HG03521 (cell line): ENCODE data around the gene SLCO1B3.

Experiments used
- ATAC-seq: cut with Tn5 transposase; IDR thresholded peaks from one replicate; pipeline ENCODE4 v1.9.1; 2021; ENCODE audit warnings: mild to moderate bottlenecking, moderate library complexity; ENCODE audit not compliant: unreplicated experiment

The SLCO1B3 gene

DNA sequence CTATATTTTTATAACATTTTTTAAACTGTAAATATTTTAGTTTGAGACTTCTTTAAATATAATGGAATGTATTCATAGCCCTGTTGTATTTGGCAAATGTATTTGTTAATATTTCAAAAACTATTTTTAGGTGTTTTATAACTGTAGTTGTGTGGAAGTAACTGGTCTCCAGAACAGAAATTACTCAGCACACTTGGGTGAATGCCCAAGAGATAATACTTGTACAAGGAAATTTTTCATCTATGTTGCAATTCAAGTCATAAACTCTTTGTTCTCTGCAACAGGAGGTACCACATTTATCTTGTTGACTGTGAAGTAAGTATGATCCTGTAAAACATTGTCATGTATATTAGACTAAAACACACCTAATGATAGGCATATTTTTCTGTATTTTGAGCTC lies 72.8 kb downstream of the SLCO1B3 start:
- ATAC-seq = no peak

DNA sequence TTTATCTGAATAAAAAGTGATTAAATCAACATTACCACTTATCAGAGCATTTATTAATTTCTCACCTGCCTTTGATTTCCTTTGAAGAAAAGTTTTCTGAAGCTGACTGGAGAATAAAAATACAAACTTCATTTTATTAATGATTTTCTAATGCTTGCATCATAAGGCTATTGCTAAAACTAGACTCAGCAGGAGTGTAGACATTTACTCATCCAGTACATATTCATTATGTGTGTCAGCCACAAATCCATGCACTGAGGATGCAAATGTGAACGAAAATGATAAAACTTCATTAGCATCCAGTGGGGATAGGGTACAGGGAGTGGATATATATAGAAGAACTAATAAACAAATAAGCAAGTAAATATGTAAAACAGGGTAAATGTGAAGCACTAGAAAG lies 74.6 kb downstream of the SLCO1B3 start:
- ATAC-seq = no peak

DNA sequence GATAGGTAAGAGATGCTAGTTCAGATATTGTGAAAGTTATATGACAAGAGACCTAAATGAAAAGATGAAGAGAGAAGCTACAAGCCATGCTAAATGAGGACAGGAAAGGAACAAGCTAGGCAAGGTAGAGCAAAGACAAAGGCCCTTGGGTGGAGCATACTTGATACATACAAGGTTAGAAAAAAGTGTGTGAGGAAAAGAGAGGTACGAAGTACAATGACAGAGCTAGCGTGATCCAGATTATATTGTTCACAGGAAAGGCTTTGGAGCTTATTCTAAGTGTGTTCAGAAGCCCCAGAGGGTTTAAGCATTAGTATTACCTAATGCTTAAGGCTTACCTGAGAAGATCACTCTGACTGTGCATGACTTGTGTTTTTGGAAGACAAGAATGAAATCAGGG lies 75.0 kb downstream of the SLCO1B3 start:
- no peak for ATAC-seq

DNA sequence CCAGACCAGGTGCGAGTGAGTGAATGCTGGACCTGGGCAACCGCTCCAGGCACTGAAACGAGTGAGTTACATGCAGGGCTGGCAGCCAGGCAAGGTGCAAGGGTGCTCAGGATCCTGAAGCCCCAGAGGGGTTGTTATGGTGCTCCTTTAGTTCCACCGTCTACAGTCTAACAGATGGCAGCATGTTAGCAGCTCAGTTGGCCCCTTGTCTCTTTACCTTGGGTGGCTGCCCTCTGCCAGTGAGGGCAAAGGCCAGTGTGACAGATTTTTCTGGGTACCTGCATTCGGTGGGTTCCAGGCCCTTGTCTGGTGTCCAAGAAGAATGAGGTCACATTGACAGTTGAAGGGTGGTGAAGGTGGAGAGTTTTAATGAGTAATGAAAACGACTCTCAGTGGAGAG lies 106.8 kb downstream of the SLCO1B3 start:
- ATAC-seq = no peak

DNA sequence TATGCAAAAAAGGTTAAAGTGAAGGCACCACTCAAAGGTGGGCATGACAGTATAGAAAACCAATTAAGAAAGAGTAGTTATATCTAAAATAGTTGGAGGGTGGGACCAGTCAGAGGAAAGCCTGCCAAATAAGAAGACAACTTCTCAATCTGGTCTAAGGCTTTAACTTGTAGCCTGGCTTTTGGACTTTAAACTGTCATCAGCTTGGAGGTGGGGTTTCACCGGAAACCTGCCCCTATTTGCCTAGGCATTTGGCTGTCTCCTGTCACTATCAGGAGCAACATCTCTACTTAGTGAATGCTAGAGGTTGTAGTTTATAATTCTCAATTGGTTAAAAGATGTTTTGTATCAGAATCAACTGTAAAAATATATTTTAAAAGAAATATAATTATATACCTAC lies 107.3 kb downstream of the SLCO1B3 start:
- no peak for ATAC-seq

DNA sequence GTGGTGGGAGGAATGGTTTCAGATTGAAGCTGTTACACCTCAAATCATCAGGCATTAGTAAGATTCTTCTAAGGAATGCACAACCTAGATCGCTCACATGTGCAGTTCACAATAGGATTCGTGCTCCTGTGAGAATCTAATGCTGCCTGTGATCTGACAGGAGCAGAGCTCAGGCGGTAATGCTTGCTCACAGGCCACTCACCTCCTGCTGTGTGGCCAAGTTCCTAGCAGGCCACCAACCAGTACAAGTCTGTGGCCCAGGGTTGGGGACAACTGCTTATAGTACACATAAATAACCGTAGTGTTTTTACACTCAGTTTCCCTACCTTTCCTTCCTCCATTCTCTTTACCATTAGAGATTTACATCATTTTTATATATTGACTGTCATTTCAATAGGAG lies 121.4 kb downstream of the SLCO1B3 start:
- ATAC-seq = no peak

DNA sequence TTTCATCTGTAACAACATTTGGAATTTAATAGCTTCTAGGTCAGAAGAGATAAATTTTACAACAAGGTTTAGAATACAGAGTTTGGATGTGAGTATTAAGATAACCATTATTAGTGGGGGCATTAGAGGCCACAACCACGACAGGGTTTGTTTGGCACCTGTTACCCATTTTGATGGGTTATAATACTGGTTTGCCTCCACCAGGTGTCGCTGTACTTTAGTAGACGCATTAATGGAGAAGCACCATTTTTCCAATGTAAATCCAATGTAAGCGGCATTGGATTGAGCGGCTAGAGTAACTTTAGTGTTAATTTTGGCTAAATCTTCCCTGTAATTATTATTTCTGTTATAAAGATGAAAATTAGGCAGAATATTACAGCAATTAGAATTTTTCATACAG lies 136.2 kb downstream of the SLCO1B3 start:
- ATAC-seq = no peak

DNA sequence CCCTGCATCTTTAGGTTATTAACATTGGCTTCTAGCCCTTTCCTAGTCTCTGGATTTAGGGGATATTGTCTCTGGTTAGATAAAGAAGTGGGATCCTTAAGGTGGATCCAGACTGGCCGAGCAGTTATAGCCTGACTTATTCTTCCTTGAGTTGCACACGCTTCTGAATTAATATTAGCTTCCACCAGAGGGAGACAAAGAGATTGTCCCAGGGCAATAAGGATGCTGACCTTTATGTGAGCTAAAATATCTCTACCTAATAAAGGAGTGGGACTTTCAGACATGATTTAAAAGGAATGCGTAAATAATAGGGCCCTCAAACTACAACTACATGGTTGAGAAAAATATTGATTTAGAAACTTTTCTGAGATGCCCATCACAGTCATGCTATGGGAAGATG lies 139.7 kb downstream of the SLCO1B3 start:
- no peak for ATAC-seq

DNA sequence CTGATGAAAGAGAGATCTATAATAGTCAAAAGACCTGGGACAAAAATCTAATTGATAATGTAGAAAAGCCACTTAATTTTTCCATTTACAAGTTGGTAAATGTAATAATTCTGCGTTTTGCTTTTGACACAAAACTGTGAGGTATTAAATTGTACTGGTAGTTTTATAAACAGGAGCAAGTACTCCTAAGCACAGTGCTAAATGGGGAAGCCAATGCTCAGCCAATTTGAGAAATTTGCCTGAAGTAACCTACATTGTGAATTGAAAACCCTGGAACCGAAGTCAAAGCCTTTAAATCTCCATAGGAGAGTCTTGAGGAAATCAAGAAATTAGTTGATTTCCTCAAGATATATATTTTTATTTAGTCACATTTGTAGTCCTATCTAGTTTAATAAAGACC lies 152.8 kb downstream of the SLCO1B3 start:
- no peak for ATAC-seq

DNA sequence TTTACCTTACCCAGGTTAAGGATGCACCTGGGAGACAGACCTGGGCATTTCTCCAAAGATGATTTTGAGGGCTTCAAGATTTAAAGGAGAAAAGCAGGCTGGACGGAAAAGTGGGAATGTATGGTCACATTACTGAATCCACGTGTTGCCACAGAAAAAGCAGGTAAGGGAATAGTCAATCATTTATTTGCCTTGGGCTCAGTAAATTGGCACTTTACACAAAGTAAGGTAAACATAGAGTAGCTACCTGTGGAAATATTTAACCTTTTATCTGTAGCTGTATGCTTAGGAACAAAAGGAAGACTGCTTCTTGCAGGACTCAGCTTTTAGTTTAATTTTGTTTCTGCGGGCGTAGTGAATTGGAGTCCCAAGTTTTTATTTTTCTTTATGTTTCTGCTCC lies 153.3 kb downstream of the SLCO1B3 start:
- ATAC-seq = no peak
